Esophagus squamous epithelium (tissue), 5 donors: ENCODE results near the gene ALPL. TPM values are rescaled to one million over a fixed set of nuclear protein-coding genes. Genes with fewer than 3 reads are reported as not detected.
A peak's percentile ranks its signal among the peaks of the same experiment; 100 is the strongest.

Source experiments
- DNase-seq: peaks from one replicate; lab custom pipeline; 2025; lab: John Stamatoyannopoulos, UW
- H3K27ac ChIP-seq, 4 donors: fragments of 200-600 bp; sonication (generic); one replicate each; pipeline ENCODE4 v1.5.1; 2016 to 2019; ENCODE audit warnings: mild to moderate bottlenecking in 1 of 4
- H3K27me3 ChIP-seq, 4 donors: fragments of 200-600 bp; sonication (generic); 1 replicate in 3 of 4; 2 replicates in 1 of 4; pipeline versions ENCODE4 v1.5.1 to v1.6.0; 2017 to 2021; ENCODE audit warnings: antibody characterized with exemption in 1 of 4
- H3K36me3 ChIP-seq, 3 donors: fragments of 200-600 bp; sonication (generic); one replicate each; pipeline ENCODE4 v1.5.1; 2016 to 2019
- H3K4me1 ChIP-seq, 3 donors: fragments of 200-600 bp; sonication (generic); one replicate each; pipeline ENCODE4 v1.5.1; 2017 to 2019
- H3K4me3 ChIP-seq, 4 donors: fragments of 200-600 bp; sonication (generic); 1 replicate in 3 of 4; 2 replicates in 1 of 4; pipeline ENCODE4 v1.5.1; 2016 to 2019; ENCODE audit warnings: mild to moderate bottlenecking in 2 of 4, moderate library complexity in 1 of 4
- H3K9me3 ChIP-seq, 3 donors: fragments of 200-600 bp; sonication (generic); one replicate each; pipeline ENCODE4 v1.5.1; 2016 to 2019
- POLR2A ChIP-seq, 4 donors: fragments of 450-650 bp; IDR thresholded peaks; one replicate each; pipeline ENCODE4 v1.6.1; 2017; ENCODE audit warnings: antibody characterized with exemption in 4 of 4, mild to moderate bottlenecking in 4 of 4, moderate library complexity in 3 of 4
- WGBS, 2 donors: methylation state at CpG; one replicate each; pipeline ENCODE4 v1.1.5; 2018; 5-methylcytosine and 5-hydroxymethylcytosine counted together
- intact Hi-C: fragments of 100-400 bp; cut with DNase I; formaldehyde crosslinking; loops from one replicate; pipeline ENCODE4 v1.15.0; 2022
- total RNA-seq, 4 donors: library from RNA; depleted of rRNA; stranded (reverse); fragments of >200 nt; gene quantifications; one replicate each; pipeline ENCODE4 v1.1.0, GENCODE V29; 2016
- TF ChIP-seq, protein P1 (sequence below), 6 experiments: fragments of 450-650 bp in 4 of 6; fragments of 200-600 bp in 2 of 6; sonication (generic) in 2 of 6; IDR thresholded peaks; one replicate each; pipeline ENCODE4 v1.5.1; 2016 to 2019; ENCODE audit warnings: antibody characterized with exemption in 6 of 6, mild to moderate bottlenecking in 4 of 6, moderate library complexity in 4 of 6
- donor health status: DM: yes; HTN: yes; CAD: no.

Gene ALPL
- total RNA-seq, 4 donors from 2014 or later, result 3.2 to 6.4 (median 4.7) TPM

- no peak for DNase-seq
- TF ChIP-seq, protein P1, sequence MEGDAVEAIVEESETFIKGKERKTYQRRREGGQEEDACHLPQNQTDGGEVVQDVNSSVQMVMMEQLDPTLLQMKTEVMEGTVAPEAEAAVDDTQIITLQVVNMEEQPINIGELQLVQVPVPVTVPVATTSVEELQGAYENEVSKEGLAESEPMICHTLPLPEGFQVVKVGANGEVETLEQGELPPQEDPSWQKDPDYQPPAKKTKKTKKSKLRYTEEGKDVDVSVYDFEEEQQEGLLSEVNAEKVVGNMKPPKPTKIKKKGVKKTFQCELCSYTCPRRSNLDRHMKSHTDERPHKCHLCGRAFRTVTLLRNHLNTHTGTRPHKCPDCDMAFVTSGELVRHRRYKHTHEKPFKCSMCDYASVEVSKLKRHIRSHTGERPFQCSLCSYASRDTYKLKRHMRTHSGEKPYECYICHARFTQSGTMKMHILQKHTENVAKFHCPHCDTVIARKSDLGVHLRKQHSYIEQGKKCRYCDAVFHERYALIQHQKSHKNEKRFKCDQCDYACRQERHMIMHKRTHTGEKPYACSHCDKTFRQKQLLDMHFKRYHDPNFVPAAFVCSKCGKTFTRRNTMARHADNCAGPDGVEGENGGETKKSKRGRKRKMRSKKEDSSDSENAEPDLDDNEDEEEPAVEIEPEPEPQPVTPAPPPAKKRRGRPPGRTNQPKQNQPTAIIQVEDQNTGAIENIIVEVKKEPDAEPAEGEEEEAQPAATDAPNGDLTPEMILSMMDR (IDR thresholded peaks at IDR 0.05), result no peak
- no peak for TF ChIP-seq POLR2A (IDR thresholded peaks at IDR 0.05)
- 53 to 58% methylated on average over 6 to 10 of the region's 16 CpGs for WGBS, 2 donors
Observed at GRCh38 chr1:21520899-21521716, 11.9 kb downstream of the ALPL start.

DNA sequence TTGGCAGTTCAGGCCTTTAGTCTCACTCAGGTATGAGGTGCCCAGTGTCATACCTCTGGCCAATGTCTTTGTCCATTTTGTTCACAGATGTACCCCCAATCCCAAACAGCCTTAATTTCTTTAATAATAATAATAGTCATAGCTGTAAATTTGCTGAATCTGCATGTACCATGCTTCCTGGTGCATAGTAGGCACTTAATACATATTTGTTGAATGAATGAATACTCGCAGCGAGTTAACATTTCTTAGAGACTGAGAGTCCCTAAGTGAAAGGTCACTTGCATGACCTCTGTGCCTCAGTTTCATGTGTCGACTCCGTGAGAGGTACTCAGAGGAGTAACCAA lies 12.5 kb downstream of the ALPL start:
- H3K4me3 ChIP-seq, result no peak overlapping the region
- TF ChIP-seq, protein P1 (IDR thresholded peaks at IDR 0.05), result no peak
- TF ChIP-seq POLR2A (IDR thresholded peaks at IDR 0.05), result no peak
- WGBS, 2 donors, result 90 to 98% methylated on average over 4 of the region's 4 CpGs
- intact Hi-C loops, result loop anchor here (10.0 kb wide), 1 partner anchor 133 kb away; no protein-coding TSS in a partner anchor
- no peak for DNase-seq
- H3K27me3 ChIP-seq, result no peaks in the 10 kb centered on the region
- no peak overlapping the region for H3K27ac ChIP-seq
- no peaks in the 10 kb centered on the region for H3K36me3 ChIP-seq
- peaks cover 0 to 25% (median 6%) of the 10 kb centered on the region in 3 donors for H3K4me1 ChIP-seq
- no peaks in the 10 kb centered on the region for H3K9me3 ChIP-seq

More at GRCh38 chr1:21520899-21521716, 11.9 kb downstream of the ALPL start:
- H3K4me1 ChIP-seq, result peaks cover 0 to 25% (median 6%) of the 10 kb centered on the region in 3 donors
- H3K27me3 ChIP-seq, result no peaks in the 10 kb centered on the region
- no peak overlapping the region for H3K4me3 ChIP-seq
- no peaks in the 10 kb centered on the region for H3K9me3 ChIP-seq
- intact Hi-C loops, result loop anchor here (10.0 kb wide), 1 partner anchor 134 kb away; no protein-coding TSS in a partner anchor
- no peak overlapping the region for H3K27ac ChIP-seq
- H3K36me3 ChIP-seq, result no peaks in the 10 kb centered on the region

- Histone ChIP-seq H3K4me3 (no peak overlapping the region), H3K9me3 (no peaks in the 10 kb centered on the region), H3K36me3 (no peaks in the 10 kb centered on the region), H3K27me3 (no peaks in the 10 kb centered on the region), H3K27ac (no peak overlapping the region), H3K4me1 (peaks cover 0 to 17% (median 6%) of the 10 kb centered on the region in 3 donors)
- intact Hi-C loops, result loop anchor here (10.0 kb wide), 1 partner anchor 132 kb away; no protein-coding TSS in a partner anchor
- DNase-seq, result no peak
- WGBS, 2 donors, result 77 to 81% methylated on average over 10 to 11 of the region's 11 CpGs
- no peak for TF ChIP-seq POLR2A (IDR thresholded peaks at IDR 0.05)
- TF ChIP-seq, protein P1 (IDR thresholded peaks at IDR 0.05), result no peak
Observed at GRCh38 chr1:21522525-21523038, 13.4 kb downstream of the ALPL start.

DNA sequence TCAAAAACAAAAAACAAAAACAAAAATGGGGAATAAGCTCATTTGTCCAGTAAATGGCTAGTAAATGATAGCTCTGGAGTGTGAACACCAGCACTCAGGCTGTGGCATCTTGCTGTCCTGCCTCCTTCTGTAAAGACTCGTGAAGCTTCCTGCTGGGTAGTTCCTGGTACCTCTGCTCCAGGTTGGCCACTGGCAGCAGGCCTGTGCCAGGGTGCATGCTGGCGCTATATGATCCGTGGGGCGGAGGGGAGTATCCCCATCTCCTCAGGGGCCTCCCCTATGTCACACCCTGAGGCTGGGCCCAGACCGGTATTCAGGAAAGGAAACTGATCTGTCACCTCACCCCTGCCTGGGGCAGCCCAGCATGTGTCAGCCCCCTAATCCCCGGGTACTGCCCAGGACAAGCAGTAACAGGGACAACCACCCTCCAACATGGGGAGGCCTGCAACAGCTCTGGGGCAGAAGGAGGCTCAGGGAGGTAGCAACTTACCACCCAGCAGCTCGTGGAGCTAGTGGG lies 14.1 kb downstream of the ALPL start:
- no peak for DNase-seq
- intact Hi-C loops, result loop anchor here (10.0 kb wide), 1 partner anchor 131 kb away; no protein-coding TSS in a partner anchor
- no peaks in the 10 kb centered on the region for H3K27me3 ChIP-seq
- peaks cover 0 to 17% (median 6%) of the 10 kb centered on the region in 3 donors for H3K4me1 ChIP-seq
- H3K9me3 ChIP-seq, result no peaks in the 10 kb centered on the region
- H3K27ac ChIP-seq, result peak overlapping the region in 1 of 4 donors; percentile 9
- no peak for TF ChIP-seq POLR2A (IDR thresholded peaks at IDR 0.05)
- TF ChIP-seq, protein P1 (IDR thresholded peaks at IDR 0.05), result no peak
- no peak overlapping the region for H3K4me3 ChIP-seq
- H3K36me3 ChIP-seq, result no peaks in the 10 kb centered on the region
- 20 to 35% methylated on average over 1 to 2 of the region's 7 CpGs for WGBS, 2 donors

- Histone ChIP-seq H3K4me3 (no peak overlapping the region), H3K27me3 (no peaks in the 10 kb centered on the region), H3K9me3 (no peaks in the 10 kb centered on the region), H3K27ac (peak overlapping the region in 1 of 4 donors; percentile 50), H3K36me3 (no peaks in the 10 kb centered on the region), H3K4me1 (peaks cover 0 to 17% (median 6%) of the 10 kb centered on the region in 3 donors)
- no peak for DNase-seq
- intact Hi-C loops, result loop anchor here (10.0 kb wide), 1 partner anchor 131 kb away; no protein-coding TSS in a partner anchor
- TF ChIP-seq, protein P1 (IDR thresholded peaks at IDR 0.05), result no peak
- no peak for TF ChIP-seq POLR2A (IDR thresholded peaks at IDR 0.05)
- WGBS, 2 donors, result 45 to 79% methylated on average over 2 to 5 of the region's 5 CpGs
Observed at GRCh38 chr1:21524220-21524619, 15.0 kb downstream of the ALPL start.
